Osteoblast (primary cell): Measurements from ENCODE around the gene DEFB113. TPM values are rescaled to one million over a fixed set of nuclear protein-coding genes. Genes with fewer than 3 reads are reported as not detected.

Experiments
- DNase-seq: peaks from one replicate; pipeline ENCODE4 v3.0.0; 2011; ENCODE audit warnings: low spot score, mixed read lengths; ENCODE audit not compliant: insufficient read length; ENCODE audit errors: missing footprints
- H2AFZ ChIP-seq: 2 replicates; pipeline ENCODE4 v1.6.0; 2011; ENCODE audit warnings: mild to moderate bottlenecking, low read length
- H3K27ac ChIP-seq: 2 replicates; pipeline ENCODE4 v1.5.1; 2011; ENCODE audit warnings: mild to moderate bottlenecking, low read depth, low read length, moderate library complexity
- H3K27me3 ChIP-seq: 2 replicates; pipeline ENCODE4 v1.6.0; 2012; ENCODE audit warnings: mild to moderate bottlenecking, control low read depth, inconsistent platforms, low read length, moderate library complexity; ENCODE audit not compliant: insufficient read depth
- H3K36me3 ChIP-seq: 2 replicates; pipeline ENCODE4 v1.5.1; 2011; ENCODE audit warnings: mild to moderate bottlenecking, low read length, control low read depth, moderate library complexity; ENCODE audit not compliant: insufficient read depth
- H3K4me1 ChIP-seq: 2 replicates; pipeline ENCODE4 v1.5.1; 2011; ENCODE audit warnings: mild to moderate bottlenecking, low read length, control low read depth, moderate library complexity; ENCODE audit not compliant: insufficient read depth
- H3K4me2 ChIP-seq: 2 replicates; pipeline ENCODE4 v1.6.0; 2011; ENCODE audit warnings: mild to moderate bottlenecking, low read length; ENCODE audit not compliant: insufficient read depth
- H3K4me3 ChIP-seq: fragments of 200-600 bp; sonication (generic); 3 replicates; pipeline ENCODE4 v1.5.1; 2012; ENCODE audit warnings: mild to moderate bottlenecking, low read length, inconsistent platforms; ENCODE audit not compliant: insufficient read depth
- H3K79me2 ChIP-seq: 2 replicates; pipeline ENCODE4 v1.6.0; 2012; ENCODE audit warnings: mild to moderate bottlenecking, low read length, control low read depth, inconsistent platforms; ENCODE audit not compliant: insufficient read depth
- H3K9me3 ChIP-seq: 2 replicates; pipeline ENCODE4 v1.5.1; 2011; ENCODE audit warnings: low read depth, low read length, control low read depth
- H4K20me1 ChIP-seq: 2 replicates; pipeline ENCODE4 v1.6.0; 2012; ENCODE audit warnings: mild to moderate bottlenecking, low read length, control low read depth; ENCODE audit not compliant: insufficient read depth
- CTCF ChIP-seq: IDR thresholded peaks from 2 replicates; pipeline ENCODE4 v1.5.1; 2011; ENCODE audit warnings: mild to moderate bottlenecking, low read depth, low read length, moderate library complexity; ENCODE audit errors: extremely low read depth
- total RNA-seq: library from RNA; depleted of rRNA; stranded (reverse); fragments of >200 nt; gene quantifications from 2 replicates; pipeline ENCODE4 v1.2.3, GENCODE V29; 2012

The DEFB113 gene
- total RNA-seq, 1 donor = not detected

GRCh38 chr6:49980898-49981297 is 11.5 kb upstream of the DEFB113 start:
- peaks cover 3% of the 10 kb centered on the region for H3K9me3 ChIP-seq
- no peaks in the 10 kb centered on the region for H3K79me2 ChIP-seq
- no peaks in the 10 kb centered on the region for H4K20me1 ChIP-seq
- H3K4me3 ChIP-seq = no peak overlapping the region
- no peak overlapping the region for H2AFZ ChIP-seq
- no peak overlapping the region for H3K4me2 ChIP-seq
- no peaks in the 10 kb centered on the region for H3K27me3 ChIP-seq
- H3K4me1 ChIP-seq = no peaks in the 10 kb centered on the region
- no peaks in the 10 kb centered on the region for H3K36me3 ChIP-seq
- DNase-seq = peak; percentile 0
- H3K27ac ChIP-seq = no peak overlapping the region
- no peak for TF ChIP-seq CTCF

GRCh38 chr6:49979584-49979983 is 10.2 kb upstream of the DEFB113 start:
- H3K4me3 ChIP-seq = no peak overlapping the region
- H3K79me2 ChIP-seq = no peaks in the 10 kb centered on the region
- DNase-seq = no peak
- no peak for TF ChIP-seq CTCF
- H4K20me1 ChIP-seq = no peaks in the 10 kb centered on the region
- H3K4me2 ChIP-seq = no peak overlapping the region
- no peak overlapping the region for H2AFZ ChIP-seq
- no peaks in the 10 kb centered on the region for H3K27me3 ChIP-seq
- no peaks in the 10 kb centered on the region for H3K36me3 ChIP-seq
- H3K27ac ChIP-seq = no peak overlapping the region
- H3K9me3 ChIP-seq = peaks cover 3% of the 10 kb centered on the region
- no peaks in the 10 kb centered on the region for H3K4me1 ChIP-seq

GRCh38 chr6:49978332-49979226 is 9.2 kb upstream of the DEFB113 start:
- peaks cover 3% of the 10 kb centered on the region for H3K9me3 ChIP-seq
- DNase-seq = no peak
- H3K79me2 ChIP-seq = no peaks in the 10 kb centered on the region
- no peak for TF ChIP-seq CTCF
- no peaks in the 10 kb centered on the region for H3K27me3 ChIP-seq
- no peak overlapping the region for H2AFZ ChIP-seq
- H3K4me2 ChIP-seq = no peak overlapping the region
- no peaks in the 10 kb centered on the region for H4K20me1 ChIP-seq
- no peaks in the 10 kb centered on the region for H3K4me1 ChIP-seq
- no peak overlapping the region for H3K4me3 ChIP-seq
- H3K27ac ChIP-seq = no peak overlapping the region
- H3K36me3 ChIP-seq = no peaks in the 10 kb centered on the region

GRCh38 chr6:49966823-49967222 is 2.6 kb downstream of the DEFB113 start:
- no peaks in the 10 kb centered on the region for H3K27me3 ChIP-seq
- H3K4me3 ChIP-seq = no peak overlapping the region
- H3K9me3 ChIP-seq = no peaks in the 10 kb centered on the region
- H3K79me2 ChIP-seq = no peaks in the 10 kb centered on the region
- no peak for DNase-seq
- no peak overlapping the region for H3K27ac ChIP-seq
- H3K36me3 ChIP-seq = no peaks in the 10 kb centered on the region
- TF ChIP-seq CTCF = no peak
- no peaks in the 10 kb centered on the region for H3K4me1 ChIP-seq
- no peak overlapping the region for H3K4me2 ChIP-seq
- no peak overlapping the region for H2AFZ ChIP-seq
- no peaks in the 10 kb centered on the region for H4K20me1 ChIP-seq
